ENCODE data around the gene DGKQ. TPM values are rescaled to one million over a fixed set of nuclear protein-coding genes. Genes with fewer than 3 reads are reported as not detected.
A peak's percentile ranks its signal among the peaks of the same experiment; 100 is the strongest.
"Not testable (repeated sequence)": the region's sequence is repeated elsewhere in the genome, so short reads cannot be mapped to it uniquely, and the experiment has no call there.

The DGKQ gene
- total RNA-seq, 1 donor from 2014 or later: 15.4 TPM

DNA sequence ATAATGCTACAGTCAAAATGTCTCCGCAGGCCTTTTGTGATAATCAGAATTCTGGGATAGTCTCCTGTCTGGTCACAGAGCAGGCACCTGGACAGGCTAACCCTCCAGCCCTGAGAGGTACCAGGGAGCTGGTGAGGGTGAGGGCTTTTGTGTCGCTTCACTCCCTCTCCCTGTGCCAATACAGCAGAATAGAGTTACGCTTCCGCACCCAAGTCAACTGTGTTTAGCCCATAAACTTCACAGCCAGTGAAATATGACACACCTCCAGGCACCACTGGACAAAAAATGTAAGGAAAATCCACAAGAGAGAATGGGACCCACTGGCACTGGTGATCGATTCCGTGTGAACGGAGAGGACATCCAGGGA is 42.6 kb downstream of the DGKQ start:
- Mint-ChIP-seq H3K27me3 (ENCODE audit: low read depth) (no peaks in the 10 kb centered on the region), H3K4me3 (ENCODE audit: unreplicated experiment) (peak overlapping the region; percentile 86), H3K36me3 (ENCODE audit: low read depth) (no peaks in the 10 kb centered on the region)

DNA sequence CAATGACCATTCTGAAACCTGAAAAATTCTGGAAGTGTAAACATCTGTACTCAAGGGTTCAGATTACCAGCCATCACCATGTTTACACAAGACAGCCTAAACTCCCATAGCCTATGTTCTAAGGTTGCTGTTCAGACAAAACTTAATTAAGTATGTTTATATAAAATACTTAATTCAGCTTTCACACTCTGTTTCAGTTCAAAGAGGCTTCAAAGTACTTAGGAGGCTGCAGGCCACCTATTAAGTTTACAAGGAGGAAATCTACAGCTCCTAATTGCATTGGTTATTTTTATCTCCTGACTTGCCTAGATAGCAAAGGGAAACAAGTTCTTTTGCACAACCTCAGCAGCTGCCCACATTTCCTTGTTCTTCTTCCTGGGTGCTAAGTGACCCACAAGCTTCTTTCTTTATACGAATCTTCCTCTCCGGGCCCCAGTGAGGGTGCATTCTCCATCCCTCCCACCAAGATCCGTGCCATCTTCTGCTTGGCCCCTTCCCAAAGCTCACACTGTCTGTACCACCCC is 43.3 kb downstream of the DGKQ start:
- no peak for DNase-seq (ENCODE audit: low spot score)
- TF ChIP-seq, protein P1, sequence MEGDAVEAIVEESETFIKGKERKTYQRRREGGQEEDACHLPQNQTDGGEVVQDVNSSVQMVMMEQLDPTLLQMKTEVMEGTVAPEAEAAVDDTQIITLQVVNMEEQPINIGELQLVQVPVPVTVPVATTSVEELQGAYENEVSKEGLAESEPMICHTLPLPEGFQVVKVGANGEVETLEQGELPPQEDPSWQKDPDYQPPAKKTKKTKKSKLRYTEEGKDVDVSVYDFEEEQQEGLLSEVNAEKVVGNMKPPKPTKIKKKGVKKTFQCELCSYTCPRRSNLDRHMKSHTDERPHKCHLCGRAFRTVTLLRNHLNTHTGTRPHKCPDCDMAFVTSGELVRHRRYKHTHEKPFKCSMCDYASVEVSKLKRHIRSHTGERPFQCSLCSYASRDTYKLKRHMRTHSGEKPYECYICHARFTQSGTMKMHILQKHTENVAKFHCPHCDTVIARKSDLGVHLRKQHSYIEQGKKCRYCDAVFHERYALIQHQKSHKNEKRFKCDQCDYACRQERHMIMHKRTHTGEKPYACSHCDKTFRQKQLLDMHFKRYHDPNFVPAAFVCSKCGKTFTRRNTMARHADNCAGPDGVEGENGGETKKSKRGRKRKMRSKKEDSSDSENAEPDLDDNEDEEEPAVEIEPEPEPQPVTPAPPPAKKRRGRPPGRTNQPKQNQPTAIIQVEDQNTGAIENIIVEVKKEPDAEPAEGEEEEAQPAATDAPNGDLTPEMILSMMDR (IDR thresholded peaks at IDR 0.05): no peak
- Mint-ChIP-seq H3K4me3 (ENCODE audit: unreplicated experiment) (peak overlapping the region; percentile 86), H3K36me3 (ENCODE audit: low read depth) (no peaks in the 10 kb centered on the region), H3K9me3 (ENCODE audit: low read depth) (no peaks in the 10 kb centered on the region), H3K27ac (ENCODE audit: unreplicated experiment) (peak overlapping the region; percentile 92), H3K27me3 (ENCODE audit: low read depth) (no peaks in the 10 kb centered on the region), H3K4me1 (ENCODE audit: low read depth) (peaks cover 36% of the 10 kb centered on the region)

More for the DNA sequence above, 42.6 kb downstream of the DGKQ start:
- peaks cover 30% of the 10 kb centered on the region for H3K4me1 Mint-ChIP-seq (ENCODE audit: low read depth)
- H3K9me3 Mint-ChIP-seq (ENCODE audit: low read depth): no peaks in the 10 kb centered on the region
- DNase-seq (ENCODE audit: low spot score): no peak
- H3K27ac Mint-ChIP-seq (ENCODE audit: unreplicated experiment): peak overlapping the region; percentile 92
- TF ChIP-seq, protein P1 (IDR thresholded peaks at IDR 0.05): no peak

DNA sequence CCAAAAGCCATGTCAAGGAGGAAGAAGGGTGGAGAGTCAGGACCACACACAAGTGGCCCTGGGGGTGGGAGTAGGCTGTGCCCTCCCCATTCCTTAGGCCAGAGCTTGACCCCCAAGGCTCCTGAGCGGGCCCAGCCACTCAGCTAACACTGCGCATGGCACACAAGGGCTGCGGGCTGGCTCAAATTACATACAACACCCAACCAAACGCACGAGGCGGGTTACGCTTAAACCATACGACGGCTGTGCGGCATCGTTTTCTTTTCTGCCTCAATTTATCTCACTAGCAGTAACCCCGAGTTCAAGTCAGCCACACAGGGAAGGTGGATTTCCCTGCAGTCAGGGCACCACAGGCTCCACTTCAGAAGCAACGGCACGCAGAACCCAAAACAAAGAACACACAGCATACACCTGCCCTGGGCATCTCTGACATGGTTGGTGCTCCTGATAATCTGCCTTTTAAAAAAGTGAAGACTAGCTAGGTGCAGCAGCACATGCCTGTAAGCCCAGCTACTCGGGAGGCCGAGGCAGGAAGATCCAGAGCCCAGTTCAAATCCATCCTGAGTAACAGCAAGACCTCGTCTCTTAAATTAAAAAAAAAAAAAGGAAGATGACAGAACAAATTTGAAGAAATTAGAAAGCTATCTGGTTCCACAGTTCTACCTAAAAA is 44.1 kb downstream of the DGKQ start:
- TF ChIP-seq, protein P1 (IDR thresholded peaks at IDR 0.05): no peak
- Mint-ChIP-seq H3K27me3 (ENCODE audit: low read depth) (no peaks in the 10 kb centered on the region), H3K9me3 (ENCODE audit: low read depth) (no peaks in the 10 kb centered on the region), H3K4me3 (ENCODE audit: unreplicated experiment) (no peak overlapping the region), H3K27ac (ENCODE audit: unreplicated experiment) (no peak overlapping the region), H3K4me1 (ENCODE audit: low read depth) (peaks cover 43% of the 10 kb centered on the region), H3K36me3 (ENCODE audit: low read depth) (no peaks in the 10 kb centered on the region)
- DNase-seq (ENCODE audit: low spot score): peak; percentile 73

DNA sequence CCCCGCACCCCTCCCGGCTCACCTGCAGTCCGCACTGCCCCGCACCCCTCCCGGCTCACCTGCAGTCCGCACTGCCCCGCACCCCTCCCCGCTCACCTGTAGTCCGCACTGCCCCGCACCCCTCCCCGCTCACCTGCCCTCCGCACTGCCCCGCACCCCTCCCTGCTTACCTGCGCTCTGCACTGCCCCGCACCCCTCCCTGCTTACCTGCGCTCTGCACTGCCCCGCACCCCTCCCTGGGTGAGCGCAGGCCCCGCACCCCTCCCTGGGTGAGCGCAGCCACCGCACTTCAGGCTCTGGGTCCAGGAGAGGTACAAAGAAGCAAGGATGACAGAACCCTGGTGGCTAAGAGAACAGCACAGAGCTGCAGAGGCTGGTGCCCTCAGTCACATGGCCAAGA is 45.8 kb downstream of the DGKQ start:
- H3K27ac Mint-ChIP-seq (ENCODE audit: unreplicated experiment); H3K27me3 Mint-ChIP-seq (ENCODE audit: low read depth); DNase-seq (ENCODE audit: low spot score); H3K4me3 Mint-ChIP-seq (ENCODE audit: unreplicated experiment); H3K9me3 Mint-ChIP-seq (ENCODE audit: low read depth); H3K36me3 Mint-ChIP-seq (ENCODE audit: low read depth): not testable (repeated sequence)
- H3K4me1 Mint-ChIP-seq (ENCODE audit: low read depth): peaks cover 42% of the 10 kb centered on the region

DNA sequence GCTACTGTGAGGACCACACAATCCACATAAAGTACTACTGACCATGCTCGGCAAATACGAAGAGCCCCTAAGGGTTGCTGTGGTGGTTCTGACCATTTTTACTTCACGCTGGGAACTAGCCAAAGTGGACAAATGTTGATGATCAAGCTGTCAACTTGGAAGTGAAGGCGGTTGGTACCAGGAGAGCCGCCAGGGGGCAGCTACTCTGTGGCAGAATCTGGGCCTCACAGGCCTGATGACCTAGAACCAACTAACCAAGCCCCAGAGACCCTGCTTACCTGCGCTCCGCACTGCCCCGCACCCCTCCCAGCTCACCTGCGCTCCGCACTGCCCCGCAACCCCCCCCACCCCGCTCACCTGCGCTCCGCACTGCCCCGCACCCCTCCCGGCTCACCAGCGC is 46.8 kb downstream of the DGKQ start:
- Mint-ChIP-seq H3K4me3 (ENCODE audit: unreplicated experiment) (no peak overlapping the region), H3K9me3 (ENCODE audit: low read depth) (no peaks in the 10 kb centered on the region), H3K36me3 (ENCODE audit: low read depth) (no peaks in the 10 kb centered on the region), H3K27ac (ENCODE audit: unreplicated experiment) (peak overlapping the region; percentile 37), H3K27me3 (ENCODE audit: low read depth) (no peaks in the 10 kb centered on the region), H3K4me1 (ENCODE audit: low read depth) (peaks cover 40% of the 10 kb centered on the region)
- TF ChIP-seq, protein P1 (IDR thresholded peaks at IDR 0.05): peak; percentile 61
- DNase-seq (ENCODE audit: low spot score): no peak

All from chondrocyte (in vitro differentiated cells).